ENCODE measurements around the gene PINLYP. TPM values are rescaled to one million over a fixed set of nuclear protein-coding genes. Genes with fewer than 3 reads are reported as not detected.
"Not testable (repeated sequence)": the region's sequence is repeated elsewhere in the genome, so short reads cannot be mapped to it uniquely, and the experiment has no call there.

The PINLYP gene
- total and polyA plus RNA-seq, 2 donors from 2014 or later = 14.8 to 41.8 TPM

DNA sequence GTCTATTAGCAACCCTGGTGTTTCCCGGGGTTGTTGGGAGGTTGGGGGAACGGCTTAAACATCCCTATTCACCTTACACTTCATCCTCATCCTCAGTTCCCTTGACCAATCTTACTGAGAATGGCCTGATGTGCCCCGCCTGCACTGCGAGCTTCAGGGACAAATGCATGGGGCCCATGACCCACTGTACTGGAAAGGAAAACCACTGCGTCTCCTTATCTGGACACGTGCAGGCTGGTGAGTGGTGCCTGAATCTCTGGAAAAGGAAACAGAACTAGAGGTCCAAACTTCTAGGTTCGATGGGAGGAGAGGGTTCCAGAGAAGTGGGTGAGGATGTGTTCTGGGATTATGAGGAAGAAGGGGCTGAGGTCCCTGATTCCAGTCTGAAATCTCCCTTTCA, 5.9 kb downstream of the PINLYP start:
- H3K9ac ChIP-seq (ENCODE audit: low read length in 3 of 3) = peak overlapping the region in 1 of 3 donors; percentile 51
- H3K4me1 ChIP-seq (ENCODE audit: control insufficient read depth in 2 of 3, insufficient read depth in 2 of 3, low read depth in 1 of 3, low read length in 3 of 3) = peaks cover 0 to 29% (median 17%) of the 10 kb centered on the region in 3 donors
- intact Hi-C loops (cut with DNase I) = no loop called here
- TF ChIP-seq, protein P1, sequence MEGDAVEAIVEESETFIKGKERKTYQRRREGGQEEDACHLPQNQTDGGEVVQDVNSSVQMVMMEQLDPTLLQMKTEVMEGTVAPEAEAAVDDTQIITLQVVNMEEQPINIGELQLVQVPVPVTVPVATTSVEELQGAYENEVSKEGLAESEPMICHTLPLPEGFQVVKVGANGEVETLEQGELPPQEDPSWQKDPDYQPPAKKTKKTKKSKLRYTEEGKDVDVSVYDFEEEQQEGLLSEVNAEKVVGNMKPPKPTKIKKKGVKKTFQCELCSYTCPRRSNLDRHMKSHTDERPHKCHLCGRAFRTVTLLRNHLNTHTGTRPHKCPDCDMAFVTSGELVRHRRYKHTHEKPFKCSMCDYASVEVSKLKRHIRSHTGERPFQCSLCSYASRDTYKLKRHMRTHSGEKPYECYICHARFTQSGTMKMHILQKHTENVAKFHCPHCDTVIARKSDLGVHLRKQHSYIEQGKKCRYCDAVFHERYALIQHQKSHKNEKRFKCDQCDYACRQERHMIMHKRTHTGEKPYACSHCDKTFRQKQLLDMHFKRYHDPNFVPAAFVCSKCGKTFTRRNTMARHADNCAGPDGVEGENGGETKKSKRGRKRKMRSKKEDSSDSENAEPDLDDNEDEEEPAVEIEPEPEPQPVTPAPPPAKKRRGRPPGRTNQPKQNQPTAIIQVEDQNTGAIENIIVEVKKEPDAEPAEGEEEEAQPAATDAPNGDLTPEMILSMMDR (IDR thresholded peaks at IDR 0.05; ENCODE audit: borderline replicate concordance, extremely low read depth, insufficient read depth) = no peak
- DNase-seq (peak in 1 of 5 donors; percentile 42), FAIRE-seq (no peak)
- no peaks in the 10 kb centered on the region for H3K9me3 ChIP-seq (ENCODE audit: control insufficient read depth in 2 of 3, insufficient read depth in 1 of 3, low read length in 3 of 3)
- H3K27ac ChIP-seq (ENCODE audit: low read depth in 2 of 2, low read length in 2 of 2) = peak overlapping the region in 1 of 2 donors; percentile 41
- H3K27me3 ChIP-seq (ENCODE audit: control insufficient read depth, insufficient read depth, low read length) = no peaks in the 10 kb centered on the region
- H3K36me3 ChIP-seq (ENCODE audit: control insufficient read depth in 2 of 3, insufficient read depth in 3 of 3, low read length in 3 of 3) = no peaks in the 10 kb centered on the region
- H3K4me3 ChIP-seq (ENCODE audit: low read length in 3 of 3) = peak overlapping the region in 2 of 3 donors; percentile 56 to 71

- H3K4me1 ChIP-seq (ENCODE audit: control insufficient read depth in 2 of 3, insufficient read depth in 2 of 3, low read depth in 1 of 3, low read length in 3 of 3) = peaks cover 0 to 29% (median 17%) of the 10 kb centered on the region in 3 donors
- intact Hi-C loops (cut with DNase I) = no loop called here
Observed at GRCh38 chr19:43582495-43582894, 6.9 kb downstream of the PINLYP start.

GRCh38 chr19:43584484-43584883, 8.9 kb downstream of the PINLYP start:
- peak overlapping the region in 1 of 3 donors; percentile 11 for H3K4me3 ChIP-seq (ENCODE audit: low read length in 3 of 3)
- peaks cover 0 to 6% (median 5%) of the 10 kb centered on the region in 3 donors for H3K36me3 ChIP-seq (ENCODE audit: control insufficient read depth in 2 of 3, insufficient read depth in 3 of 3, low read length in 3 of 3)
- H3K4me1 ChIP-seq (ENCODE audit: control insufficient read depth in 2 of 3, insufficient read depth in 2 of 3, low read depth in 1 of 3, low read length in 3 of 3) = peaks cover 0 to 29% (median 17%) of the 10 kb centered on the region in 3 donors
- H3K9me3 ChIP-seq (ENCODE audit: control insufficient read depth in 2 of 3, insufficient read depth in 1 of 3, low read length in 3 of 3) = no peaks in the 10 kb centered on the region
- TF ChIP-seq, protein P1 (IDR thresholded peaks at IDR 0.05; ENCODE audit: borderline replicate concordance, extremely low read depth, insufficient read depth) = no peak
- FAIRE-seq (no peak), DNase-seq (peak in 2 of 5 donors; percentile 31 to 42)
- peak overlapping the region; percentile 84 to 89 for H3K27ac ChIP-seq (ENCODE audit: low read depth in 2 of 2, low read length in 2 of 2)
- H3K9ac ChIP-seq (ENCODE audit: low read length in 3 of 3) = peak overlapping the region in 1 of 3 donors; percentile 35
- no peaks in the 10 kb centered on the region for H3K27me3 ChIP-seq (ENCODE audit: control insufficient read depth, insufficient read depth, low read length)
- intact Hi-C loops (cut with DNase I) = no loop called here

More at GRCh38 chr19:43582495-43582894, 6.9 kb downstream of the PINLYP start:
- Histone ChIP-seq H3K9me3 (ENCODE audit: control insufficient read depth in 2 of 3, insufficient read depth in 1 of 3, low read length in 3 of 3) (no peaks in the 10 kb centered on the region), H3K4me3 (ENCODE audit: low read length in 3 of 3) (no peak overlapping the region), H3K36me3 (ENCODE audit: control insufficient read depth in 2 of 3, insufficient read depth in 3 of 3, low read length in 3 of 3) (no peaks in the 10 kb centered on the region), H3K27me3 (ENCODE audit: control insufficient read depth, insufficient read depth, low read length) (no peaks in the 10 kb centered on the region), H3K27ac (ENCODE audit: low read depth in 2 of 2, low read length in 2 of 2) (peak overlapping the region in 1 of 2 donors; percentile 9), H3K9ac (ENCODE audit: low read length in 3 of 3) (no peak overlapping the region)
- DNase-seq (no peak), FAIRE-seq (no peak)
- TF ChIP-seq, protein P1 (IDR thresholded peaks at IDR 0.05; ENCODE audit: borderline replicate concordance, extremely low read depth, insufficient read depth) = no peak

DNA sequence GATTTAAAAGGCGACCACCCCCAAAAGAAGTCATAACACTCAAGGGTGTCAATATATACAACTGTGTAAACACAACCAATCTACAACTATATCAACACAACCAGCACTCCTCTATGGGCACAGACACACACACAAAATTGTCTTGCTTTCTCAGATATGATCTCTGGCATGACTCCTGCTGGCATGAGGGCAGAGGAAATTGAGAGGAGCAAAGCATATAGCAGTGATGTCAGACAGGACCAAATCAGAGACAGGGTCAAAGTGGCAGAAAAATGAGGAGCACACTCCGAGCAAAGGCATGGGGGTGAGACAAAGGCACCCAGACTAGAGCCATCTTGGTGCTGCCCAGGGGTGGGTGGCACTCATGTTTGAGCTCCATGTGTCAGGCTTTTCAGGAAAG, 10.7 kb downstream of the PINLYP start:
- Histone ChIP-seq H3K27me3 (ENCODE audit: control insufficient read depth, insufficient read depth, low read length) (no peaks in the 10 kb centered on the region), H3K36me3 (ENCODE audit: control insufficient read depth in 2 of 3, insufficient read depth in 3 of 3, low read length in 3 of 3) (peaks cover 0 to 7% (median 6%) of the 10 kb centered on the region in 3 donors), H3K4me3 (ENCODE audit: low read length in 3 of 3) (no peak overlapping the region), H3K27ac (ENCODE audit: low read depth in 2 of 2, low read length in 2 of 2) (no peak overlapping the region), H3K9me3 (ENCODE audit: control insufficient read depth in 2 of 3, insufficient read depth in 1 of 3, low read length in 3 of 3) (no peaks in the 10 kb centered on the region), H3K4me1 (ENCODE audit: control insufficient read depth in 2 of 3, insufficient read depth in 2 of 3, low read depth in 1 of 3, low read length in 3 of 3) (peaks cover 0 to 21% (median 12%) of the 10 kb centered on the region in 3 donors), H3K9ac (ENCODE audit: low read length in 3 of 3) (no peak overlapping the region)
- intact Hi-C loops (cut with DNase I) = no loop called here
- FAIRE-seq = no peak
- DNase-seq = no peak
- TF ChIP-seq, protein P1 (IDR thresholded peaks at IDR 0.05; ENCODE audit: borderline replicate concordance, extremely low read depth, insufficient read depth) = no peak

GRCh38 chr19:43587029-43587428, 11.4 kb downstream of the PINLYP start:
- H3K4me1 ChIP-seq (ENCODE audit: control insufficient read depth in 2 of 3, insufficient read depth in 2 of 3, low read depth in 1 of 3, low read length in 3 of 3) = peaks cover 0 to 14% (median 9%) of the 10 kb centered on the region in 3 donors
- FAIRE-seq; DNase-seq; H3K4me3 ChIP-seq (ENCODE audit: low read length in 3 of 3); H3K9me3 ChIP-seq (ENCODE audit: control insufficient read depth in 2 of 3, insufficient read depth in 1 of 3, low read length in 3 of 3); H3K9ac ChIP-seq (ENCODE audit: low read length in 3 of 3); H3K36me3 ChIP-seq (ENCODE audit: control insufficient read depth in 2 of 3, insufficient read depth in 3 of 3, low read length in 3 of 3); H3K27ac ChIP-seq (ENCODE audit: low read depth in 2 of 2, low read length in 2 of 2); H3K27me3 ChIP-seq (ENCODE audit: control insufficient read depth, insufficient read depth, low read length); intact Hi-C loops (cut with DNase I): not testable (repeated sequence)

Measured in kidney (tissue), 14 donors.